ENCODE results near the gene REN.

Gene REN

DNA sequence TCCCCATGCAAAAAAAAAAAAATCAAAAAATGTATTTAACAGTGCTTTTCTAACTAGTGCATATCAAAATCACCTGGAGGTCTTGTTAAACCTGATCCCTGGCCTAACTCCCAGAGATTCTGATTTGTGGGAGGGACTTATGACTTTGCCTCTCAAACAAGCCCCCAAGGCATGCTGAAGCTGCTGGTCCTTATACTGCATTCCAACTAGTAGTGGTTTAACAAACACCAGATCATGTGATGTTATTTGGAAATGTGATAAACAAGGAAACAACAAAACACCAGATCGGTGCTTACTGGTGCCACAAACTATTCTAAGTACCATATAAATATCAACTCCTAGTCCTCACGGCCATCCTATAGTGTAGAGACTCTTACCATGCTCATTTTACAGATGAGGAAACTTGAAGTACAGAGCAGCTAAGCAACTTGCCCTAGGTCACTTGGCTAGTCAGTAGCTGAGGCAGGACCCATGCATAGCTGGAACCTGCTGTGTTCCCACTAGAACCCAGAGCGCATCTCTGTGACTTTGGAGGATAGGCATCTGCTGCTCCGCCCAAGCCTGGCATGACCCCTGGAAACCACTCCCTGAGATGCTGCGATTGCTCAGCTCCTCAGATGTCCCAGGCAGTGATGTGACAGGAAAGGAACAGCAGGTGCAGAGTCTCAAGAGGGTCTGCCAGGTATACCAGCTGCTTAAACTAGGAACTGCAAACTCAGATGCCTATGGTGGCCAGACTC is 55.1 kb downstream of the REN start:
- DNase-seq (ENCODE audit: low read depth, low spot score) = no peak

DNA sequence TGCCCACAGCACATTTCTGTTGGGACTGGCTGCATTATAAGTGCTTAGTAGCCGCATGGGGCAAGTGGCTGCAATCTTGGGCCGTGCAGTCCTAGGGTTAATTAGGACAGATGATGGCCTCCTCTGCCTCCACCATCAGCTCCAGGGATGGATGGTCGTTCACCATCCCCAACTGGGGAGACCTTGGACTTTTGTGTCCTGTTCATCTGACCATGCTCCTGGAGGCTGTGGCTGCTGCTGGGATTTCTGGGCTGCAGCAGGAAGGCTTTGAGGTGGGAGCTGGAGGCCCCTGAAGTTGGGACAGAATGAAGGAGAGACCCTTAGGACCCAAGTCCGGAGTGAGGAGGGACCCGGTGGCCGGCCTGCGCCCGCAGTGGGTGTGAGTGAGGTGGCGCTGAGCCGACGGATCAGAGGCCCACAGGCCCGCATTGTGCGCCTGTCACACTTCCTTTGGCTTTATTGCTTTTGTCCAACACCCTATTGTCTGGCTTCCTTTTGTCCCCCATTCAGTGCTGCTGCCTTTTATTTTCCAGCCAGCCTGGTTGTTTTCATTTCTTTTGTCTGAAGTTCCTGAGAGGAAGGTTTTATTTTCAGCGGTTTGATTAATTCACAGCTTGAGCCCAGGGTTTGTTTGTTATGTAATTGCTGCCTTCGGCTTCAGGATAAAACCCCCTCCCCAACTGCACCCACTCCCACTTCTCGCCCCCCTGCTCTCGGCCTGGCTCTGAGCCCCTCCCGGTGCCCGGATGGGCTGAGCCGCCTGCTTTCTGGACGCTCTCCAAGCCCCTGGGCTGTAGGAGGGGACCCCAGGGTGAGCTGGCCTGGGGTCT is 57.6 kb downstream of the REN start:
- no peak for DNase-seq (ENCODE audit: low read depth, low spot score)

DNA sequence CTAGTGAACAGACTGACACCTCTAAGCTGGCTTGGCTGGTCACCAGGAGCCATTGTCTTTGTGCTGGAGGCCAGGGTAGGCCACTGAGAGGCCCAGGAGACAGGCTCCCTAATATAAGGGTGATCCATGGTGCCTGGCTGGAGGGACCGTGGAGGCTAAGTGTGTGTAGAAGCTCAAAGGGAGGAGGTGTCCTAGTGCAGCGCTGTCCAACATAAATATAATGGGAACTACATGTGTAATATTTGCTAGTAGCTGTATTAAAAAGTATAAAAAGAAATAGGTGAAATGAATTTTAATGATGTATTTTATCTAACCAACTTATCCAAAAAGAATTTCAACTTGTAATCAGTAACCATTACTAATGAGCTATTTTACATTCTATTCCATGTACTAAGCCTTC is 58.2 kb downstream of the REN start:
- DNase-seq (ENCODE audit: low read depth, low spot score) = no peak

DNA sequence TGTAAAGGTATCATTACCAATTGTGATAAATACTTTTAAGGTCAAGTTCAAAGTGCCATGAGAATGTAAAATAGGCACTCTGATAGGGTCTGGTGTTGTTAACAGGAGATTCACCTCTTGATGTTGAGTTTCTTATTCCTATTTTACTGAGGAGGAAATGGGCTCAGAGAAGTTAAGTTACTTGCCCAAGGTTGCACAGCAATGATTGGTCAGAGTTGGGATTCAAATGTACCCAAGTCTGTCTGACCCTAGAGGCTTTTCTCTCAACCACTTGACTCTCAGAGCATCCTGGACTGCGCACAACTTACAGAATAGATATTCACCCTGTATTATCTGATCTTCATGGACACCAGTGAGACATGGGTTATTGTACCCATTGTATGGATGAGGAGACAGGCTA is 59.3 kb downstream of the REN start:
- DNase-seq (ENCODE audit: low read depth, low spot score) = no peak

DNA sequence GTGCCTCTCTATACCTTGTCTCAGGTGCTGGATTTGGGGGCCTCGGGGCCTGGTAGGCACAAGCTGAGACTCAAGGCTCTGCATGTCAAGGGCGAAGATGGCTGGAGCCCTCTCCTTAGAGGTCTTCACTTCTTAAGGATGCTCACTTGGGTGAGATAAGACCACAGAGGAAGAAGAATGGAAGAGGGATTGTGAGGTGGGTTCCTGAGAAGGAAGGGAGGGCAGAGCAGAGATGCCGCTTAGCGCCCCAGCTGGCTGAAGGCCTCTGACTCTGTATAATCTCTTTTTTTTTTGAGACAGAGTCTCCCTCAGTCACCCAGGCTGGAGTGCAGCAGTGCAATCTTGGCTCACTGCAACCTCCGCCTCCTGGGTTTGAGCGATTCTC is 61.0 kb downstream of the REN start:
- no peak for DNase-seq (ENCODE audit: low read depth, low spot score)
